GM21737 (cell line): ENCODE data around the gene CCL24.
"Not testable (repeated sequence)": the region's sequence is repeated elsewhere in the genome, so short reads cannot be mapped to it uniquely, and the experiment has no call there.

Source experiments
- ATAC-seq: cut with Tn5 transposase; IDR thresholded peaks from one replicate; pipeline ENCODE4 v1.9.1; 2021; ENCODE audit warnings: mild to moderate bottlenecking, moderate library complexity; ENCODE audit not compliant: unreplicated experiment

CCL24 gene, protein sequence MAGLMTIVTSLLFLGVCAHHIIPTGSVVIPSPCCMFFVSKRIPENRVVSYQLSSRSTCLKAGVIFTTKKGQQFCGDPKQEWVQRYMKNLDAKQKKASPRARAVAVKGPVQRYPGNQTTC

DNA sequence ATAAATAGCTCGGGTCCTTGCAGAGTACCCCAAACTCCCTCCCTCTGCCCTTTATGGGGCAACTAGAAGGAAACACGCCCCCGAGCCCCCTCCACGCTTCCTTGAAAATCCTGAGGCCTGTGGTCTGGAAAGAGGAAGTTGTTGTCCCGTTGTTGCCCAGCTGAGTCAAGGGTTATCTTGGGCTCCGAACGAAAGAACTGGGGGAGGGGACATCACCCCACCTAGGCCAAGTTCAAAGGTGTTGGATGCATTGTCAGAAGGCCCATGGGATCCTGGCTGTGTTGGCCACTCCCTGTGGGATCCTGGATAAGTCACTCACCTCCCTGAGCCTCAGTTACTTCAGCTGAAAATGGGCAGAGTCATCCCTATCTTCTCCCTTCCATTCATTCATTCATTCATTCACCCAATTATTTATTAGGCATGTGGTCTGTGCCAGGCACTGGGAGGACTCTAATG lies at the start of gene CCL24:
Gene CCL24, minus strand, starts transcription at position 26 of the 456 bp plus-strand sequence. CDS start 91 bp downstream, outside the sequence.
- ATAC-seq: no peak

GRCh38 chr7:75861636-75862035 lies 48.0 kb upstream of the CCL24 start:
- no peak for ATAC-seq

DNA sequence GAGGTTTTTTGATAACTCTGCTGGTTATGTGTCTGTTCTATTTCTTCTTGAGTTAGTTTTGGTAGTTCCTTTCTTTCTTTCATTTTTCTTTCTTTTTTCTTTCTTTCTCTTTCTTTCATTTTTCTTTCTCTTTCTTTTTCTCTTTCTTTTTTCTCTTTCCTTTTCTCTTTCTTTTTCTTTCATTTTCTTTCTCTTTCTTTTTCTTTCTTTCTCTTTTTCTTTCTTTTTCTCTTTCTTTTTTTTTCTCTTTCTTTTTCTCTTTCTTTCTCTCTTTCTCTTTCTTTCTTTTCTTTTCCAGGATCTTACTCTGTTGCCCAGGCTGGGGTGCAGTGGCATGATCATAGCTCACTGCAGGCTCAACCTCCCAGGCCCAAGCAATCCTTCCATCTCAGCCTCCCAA lies 44.8 kb upstream of the CCL24 start:
- ATAC-seq: no peak

DNA sequence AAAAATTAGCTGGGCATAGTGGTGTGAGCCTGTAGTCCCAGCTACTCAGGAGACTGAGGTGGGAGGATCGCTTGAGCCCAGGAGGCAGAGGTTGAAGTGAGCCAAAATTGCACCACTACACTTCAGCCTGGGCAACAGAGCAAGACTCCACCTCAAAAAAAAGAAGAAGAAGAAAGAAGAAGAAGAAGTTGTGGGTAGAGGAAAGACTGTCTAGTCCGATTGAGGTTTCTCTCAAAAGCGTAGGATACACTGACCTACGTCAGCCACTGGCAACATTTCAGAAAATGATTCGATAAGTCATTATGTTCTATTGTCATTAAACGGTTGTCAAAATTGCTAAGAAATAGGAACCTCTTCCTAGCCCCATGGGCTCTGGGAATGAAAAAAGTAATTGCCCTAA lies 42.9 kb upstream of the CCL24 start:
- ATAC-seq: no peak

DNA sequence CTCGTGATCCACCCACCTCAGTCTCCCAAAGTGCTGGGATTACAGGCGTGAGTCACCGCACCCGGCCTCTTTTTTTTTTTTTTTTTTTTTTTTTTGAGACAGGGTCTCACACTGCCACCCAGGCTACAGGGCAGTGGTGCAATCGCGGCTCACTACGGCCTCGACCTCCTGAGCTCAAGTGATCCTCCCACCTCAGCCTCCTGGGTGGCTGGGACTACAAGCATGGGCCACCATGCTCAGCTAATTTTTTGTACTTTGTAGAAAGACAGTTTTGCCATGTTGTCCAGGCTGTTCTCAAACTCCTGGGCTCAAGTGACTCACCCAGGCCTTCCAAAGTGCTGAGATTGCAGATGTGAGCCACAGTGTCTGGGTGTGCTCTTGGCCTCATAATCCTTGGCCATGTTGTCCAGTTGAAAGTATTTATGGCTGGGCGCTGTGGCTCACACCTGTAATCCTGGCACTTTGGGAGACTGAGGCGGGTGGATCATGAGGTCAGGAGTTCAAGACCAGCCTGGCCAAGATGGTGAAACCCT lies 41.3 kb upstream of the CCL24 start:
- ATAC-seq: not testable (repeated sequence)

DNA sequence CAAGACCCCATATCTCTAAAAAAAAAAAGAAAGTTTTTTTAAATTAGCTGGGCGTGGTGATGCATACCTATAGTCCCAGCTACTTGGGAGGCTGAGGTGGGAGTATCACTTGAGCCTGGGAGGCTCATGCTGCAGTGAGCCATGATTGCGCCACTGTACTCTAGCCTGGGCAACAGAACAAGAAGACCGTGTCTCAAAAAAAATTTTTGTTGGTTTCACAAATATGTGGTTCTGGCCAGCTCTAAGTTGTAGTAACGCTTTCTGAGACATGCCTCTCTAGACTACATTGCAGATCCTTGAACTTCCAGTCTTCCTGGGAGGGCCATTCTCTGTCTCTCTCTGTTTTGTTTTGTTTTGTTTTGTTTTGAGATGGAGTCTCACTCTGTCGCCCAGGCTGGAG lies 40.6 kb upstream of the CCL24 start:
- ATAC-seq: no peak

GRCh38 chr7:75850235-75850634 lies 36.6 kb upstream of the CCL24 start:
- ATAC-seq: no peak

DNA sequence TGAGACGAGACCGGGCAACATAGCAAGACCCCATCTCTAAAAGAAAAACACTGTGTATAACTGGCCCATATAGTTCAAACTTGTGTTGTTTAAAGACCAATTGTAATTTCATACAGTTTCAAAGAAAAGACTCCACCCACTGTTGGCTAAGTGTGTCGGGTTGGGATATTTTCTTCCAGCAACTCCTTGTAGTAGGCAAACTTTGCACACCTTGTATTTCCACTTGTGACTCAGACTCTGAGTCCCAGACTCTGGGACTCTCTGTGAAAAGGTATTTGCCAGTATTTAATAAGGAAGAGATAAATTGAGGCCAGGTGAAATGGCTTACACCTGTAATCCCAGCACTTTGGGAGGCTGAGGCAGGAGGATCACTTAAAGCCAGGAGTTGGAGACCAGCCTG lies 36.0 kb upstream of the CCL24 start:
- ATAC-seq: no peak

- ATAC-seq: no peak
These were observed 34.1 kb upstream of the CCL24 start for GRCh38 chr7:75847707-75848106.

GRCh38 chr7:75845132-75845531 lies 31.5 kb upstream of the CCL24 start:
- ATAC-seq: not testable (repeated sequence)

DNA sequence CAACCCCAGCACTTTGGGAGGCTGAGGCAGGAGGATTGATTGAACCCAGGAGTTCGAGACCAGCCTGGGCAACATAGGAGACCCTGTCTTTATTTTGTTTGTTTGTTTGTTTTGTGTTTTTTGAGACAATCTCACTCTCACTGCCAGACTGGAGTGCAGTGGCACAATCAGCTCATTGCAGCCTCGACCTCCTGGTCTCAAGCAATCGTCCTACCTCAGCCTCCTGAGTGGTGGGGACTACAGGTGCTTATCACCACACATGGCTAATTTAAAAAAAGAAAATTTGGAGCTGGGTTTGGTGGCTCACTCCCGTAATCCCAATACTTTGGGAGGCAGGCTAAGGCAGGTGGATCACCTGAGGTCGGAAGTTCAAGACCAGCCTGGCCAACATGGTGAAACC lies 30.6 kb upstream of the CCL24 start:
- no peak for ATAC-seq

DNA sequence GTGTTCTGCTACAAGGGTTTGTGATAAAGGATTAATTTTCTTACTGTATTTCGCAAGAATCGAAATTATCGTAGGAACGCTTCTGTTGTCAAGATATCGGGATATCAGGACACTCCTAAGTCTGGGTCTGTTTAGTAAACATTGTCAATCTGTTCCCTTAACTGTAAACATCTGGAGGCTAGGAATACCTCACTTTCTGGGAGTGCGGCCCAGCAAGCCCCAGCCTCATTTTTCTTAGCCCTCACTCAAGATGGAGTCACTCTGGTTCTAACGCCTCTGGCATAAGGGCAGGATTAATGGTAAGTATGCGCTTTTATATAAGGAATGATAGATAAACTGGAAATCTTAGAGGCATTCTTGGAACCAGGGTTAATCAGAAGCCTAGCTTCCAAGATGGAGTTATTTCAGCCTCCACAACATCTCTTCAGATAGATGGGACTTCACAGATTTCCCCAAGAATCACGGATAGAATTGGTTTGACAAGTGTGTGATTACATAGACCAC lies 30.1 kb upstream of the CCL24 start:
- ATAC-seq: no peak

- peak; percentile 88 for ATAC-seq
These were observed 29.3 kb upstream of the CCL24 start for GRCh38 chr7:75842836-75843446.

DNA sequence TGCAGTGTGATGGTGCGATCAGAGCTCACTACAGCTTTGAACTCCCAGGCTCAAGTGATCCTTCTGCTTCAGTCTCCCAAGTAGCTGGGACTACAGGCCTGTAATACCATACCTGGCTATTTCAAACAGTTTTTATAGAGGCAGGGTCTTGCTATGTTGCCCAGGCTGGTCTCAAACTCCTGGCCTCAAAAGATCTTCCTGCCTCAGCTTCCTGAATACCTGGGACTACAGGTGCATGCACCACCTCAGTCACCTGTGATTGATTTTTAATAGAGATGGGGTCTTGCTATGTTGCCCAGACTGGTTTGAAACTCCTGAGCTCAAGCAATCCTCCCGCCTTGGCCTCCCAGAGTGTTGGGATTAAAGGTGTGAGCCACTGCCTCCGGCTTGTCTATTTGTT lies 26.4 kb upstream of the CCL24 start:
- ATAC-seq: no peak

DNA sequence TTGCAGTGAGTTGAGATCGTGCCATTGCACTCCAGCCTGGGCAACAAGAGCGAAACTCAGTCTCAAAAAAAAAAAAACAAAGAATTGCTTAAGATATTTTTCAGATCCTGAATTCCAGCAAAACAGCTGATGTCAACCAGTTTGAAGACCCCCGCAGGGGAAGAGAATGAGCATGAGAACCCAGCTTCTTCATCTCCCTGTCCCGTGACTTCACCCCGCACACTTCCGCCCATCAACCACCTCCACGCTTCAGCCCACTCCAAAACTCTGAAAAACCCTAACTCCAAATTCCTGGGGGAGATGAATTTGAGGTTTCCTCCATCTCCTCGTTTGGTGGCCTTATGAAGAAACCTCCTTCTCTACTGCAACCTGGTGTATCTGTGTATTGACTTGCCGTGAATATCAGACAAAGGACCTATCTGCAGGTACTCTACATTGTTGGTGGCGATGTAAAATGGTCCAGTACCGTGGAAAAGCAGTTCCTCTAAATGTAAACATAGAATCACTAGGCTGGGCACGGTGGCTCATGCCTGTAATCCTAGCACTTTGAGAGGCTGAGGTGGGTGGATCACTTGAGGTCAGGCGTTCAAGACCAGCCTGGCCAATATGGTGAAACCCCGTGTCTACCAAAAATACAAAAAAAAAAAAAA lies 24.8 kb upstream of the CCL24 start:
- ATAC-seq: not testable (repeated sequence)

- ATAC-seq: no peak
These were observed 23.2 kb upstream of the CCL24 start for GRCh38 chr7:75836798-75837197.

DNA sequence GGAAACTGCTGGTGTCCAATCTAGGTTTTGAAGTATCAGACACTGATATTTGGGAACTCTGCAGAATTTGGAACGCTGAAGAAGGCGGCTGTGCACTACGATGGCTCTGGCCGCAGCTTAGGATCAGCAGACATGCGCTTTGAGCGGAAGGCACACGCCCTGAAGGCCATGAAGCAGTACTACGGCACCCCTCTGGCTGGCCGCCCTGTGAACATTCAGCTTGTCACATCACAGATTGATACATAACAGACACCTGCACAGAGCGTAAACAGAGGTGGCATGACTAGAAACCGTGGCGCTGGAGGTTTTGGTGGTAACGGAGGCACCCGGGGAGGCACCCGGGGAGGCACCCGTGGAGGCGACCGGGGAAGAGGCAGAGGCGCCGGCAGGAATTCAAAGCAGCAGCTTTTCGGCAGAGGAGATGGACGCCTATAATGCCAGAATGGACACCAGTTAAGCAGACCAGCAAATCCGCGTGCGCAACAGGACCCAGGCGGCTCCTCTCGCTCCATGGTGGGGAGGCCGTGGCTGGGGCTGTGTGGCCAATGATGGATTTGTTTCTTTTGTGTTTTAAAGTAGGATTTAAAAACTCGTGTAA lies 22.2 kb upstream of the CCL24 start:
- ATAC-seq: no peak

DNA sequence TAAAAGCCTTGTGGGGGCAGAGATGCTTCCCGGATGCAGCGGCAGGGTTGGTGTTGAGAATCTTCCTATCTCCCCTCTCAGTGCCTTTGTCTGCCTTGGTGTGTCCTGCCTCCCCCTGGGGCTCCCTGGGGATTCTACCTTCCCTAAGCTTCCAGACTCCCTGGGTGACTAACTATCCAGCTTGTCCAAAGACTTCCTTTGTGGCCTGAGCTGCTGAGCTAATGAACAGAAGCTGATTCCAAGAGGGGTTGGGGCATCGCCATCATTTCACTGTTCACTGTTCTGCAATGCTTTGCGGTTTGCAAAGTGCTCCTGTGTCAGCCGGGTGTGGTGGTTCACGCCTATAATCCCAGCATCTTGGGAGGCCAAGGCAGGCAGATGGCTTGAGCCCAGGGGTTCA lies 20.1 kb upstream of the CCL24 start:
- ATAC-seq: not testable (repeated sequence)

GRCh38 chr7:75830978-75831377 lies 17.4 kb upstream of the CCL24 start:
- ATAC-seq: no peak

DNA sequence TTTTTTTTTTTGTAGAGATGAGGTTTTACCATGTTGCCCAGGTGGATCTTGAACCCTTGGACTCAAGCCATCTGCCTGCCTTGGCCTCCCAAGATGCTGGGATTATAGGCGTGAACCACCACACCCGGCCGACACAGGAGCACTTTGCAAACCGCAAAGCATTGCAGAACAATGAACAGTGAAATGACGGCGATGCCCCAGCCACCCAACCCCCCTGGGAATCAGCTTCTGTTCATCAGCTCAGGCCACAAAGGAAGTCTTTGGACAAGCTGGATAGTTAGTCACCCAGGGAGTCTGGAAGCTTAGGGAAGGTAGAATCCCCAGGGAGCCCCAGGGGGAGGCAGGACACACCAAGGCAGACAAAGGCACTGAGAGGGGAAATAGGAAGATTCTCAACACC lies 16.1 kb upstream of the CCL24 start:
- ATAC-seq: not testable (repeated sequence)

- no peak for ATAC-seq
These were observed 9.7 kb upstream of the CCL24 start for GRCh38 chr7:75823198-75823910.
